Measurements from ENCODE around the gene FOSL2.

FOSL2 gene

GRCh38 chr2:28397043-28397381, 4.4 kb downstream of the FOSL2 start:
- no peak for FAIRE-seq

GRCh38 chr2:28398101-28398834, 5.6 kb downstream of the FOSL2 start:
- no peak for FAIRE-seq

- no peak for FAIRE-seq
Measured at GRCh38 chr2:28399289-28399688, 6.6 kb downstream of the FOSL2 start.

DNA sequence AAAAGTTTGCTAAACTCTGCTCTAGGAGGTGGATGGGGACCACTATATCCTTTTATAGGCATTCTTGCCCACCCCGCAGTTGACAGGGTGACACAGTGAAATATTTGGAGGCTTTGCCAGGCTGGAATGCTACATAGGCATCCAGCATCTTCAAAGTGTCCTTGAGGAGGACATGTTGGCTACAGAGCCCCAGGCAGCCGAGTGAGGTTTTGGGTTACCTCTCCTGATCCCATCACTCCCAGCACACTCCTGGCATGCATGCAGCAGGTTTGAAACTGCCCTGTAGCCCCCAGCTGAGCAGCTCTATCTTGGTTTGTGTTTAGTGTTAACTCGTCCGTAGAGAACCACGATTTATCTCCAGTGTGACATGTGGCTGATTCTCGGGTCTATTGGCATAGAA, 7.3 kb downstream of the FOSL2 start:
- FAIRE-seq: no peak

DNA sequence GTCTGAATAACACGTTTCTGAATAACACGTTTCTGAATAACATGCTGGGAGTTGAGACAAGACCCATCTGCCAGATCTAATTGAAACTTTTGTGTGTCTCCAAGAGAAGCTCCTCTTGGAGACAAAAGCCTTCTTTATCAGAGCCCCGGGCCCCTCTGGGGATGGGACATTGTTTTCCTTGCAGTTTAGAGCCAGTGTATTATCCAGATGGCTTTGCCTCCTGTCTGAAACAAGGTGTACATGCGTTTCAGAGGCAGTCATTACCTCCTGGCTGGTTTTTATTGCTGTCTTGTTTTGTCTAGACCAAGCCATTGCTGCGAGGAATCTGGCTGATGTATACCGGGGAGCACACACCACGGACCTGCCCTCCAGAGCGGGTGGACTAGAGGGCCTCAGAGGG, 7.8 kb downstream of the FOSL2 start:
- no peak for FAIRE-seq

DNA sequence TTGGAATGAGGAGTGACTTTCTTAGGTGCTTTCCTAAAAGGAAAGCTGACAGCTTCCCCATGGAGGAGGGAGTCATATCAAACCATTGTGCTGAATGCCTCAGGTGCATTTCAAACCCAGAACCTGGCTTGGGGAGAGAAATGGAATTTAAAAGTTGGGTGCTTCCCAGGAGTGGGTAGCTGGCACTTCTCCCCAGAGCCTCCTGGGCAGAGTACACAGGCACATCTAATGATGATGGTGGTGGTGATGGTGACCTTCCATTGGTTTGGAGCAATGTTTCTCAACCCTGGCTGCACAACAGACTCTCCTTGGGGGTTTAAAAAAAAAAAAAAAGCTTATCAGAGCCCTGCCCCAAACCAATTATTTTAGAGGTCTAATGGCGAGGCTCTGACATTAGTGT, 8.3 kb downstream of the FOSL2 start:
- FAIRE-seq: no peak

GRCh38 chr2:28401411-28401810, 8.8 kb downstream of the FOSL2 start:
- FAIRE-seq: no peak

- no peak for FAIRE-seq
Measured at GRCh38 chr2:28401948-28402550, 9.4 kb downstream of the FOSL2 start.

DNA sequence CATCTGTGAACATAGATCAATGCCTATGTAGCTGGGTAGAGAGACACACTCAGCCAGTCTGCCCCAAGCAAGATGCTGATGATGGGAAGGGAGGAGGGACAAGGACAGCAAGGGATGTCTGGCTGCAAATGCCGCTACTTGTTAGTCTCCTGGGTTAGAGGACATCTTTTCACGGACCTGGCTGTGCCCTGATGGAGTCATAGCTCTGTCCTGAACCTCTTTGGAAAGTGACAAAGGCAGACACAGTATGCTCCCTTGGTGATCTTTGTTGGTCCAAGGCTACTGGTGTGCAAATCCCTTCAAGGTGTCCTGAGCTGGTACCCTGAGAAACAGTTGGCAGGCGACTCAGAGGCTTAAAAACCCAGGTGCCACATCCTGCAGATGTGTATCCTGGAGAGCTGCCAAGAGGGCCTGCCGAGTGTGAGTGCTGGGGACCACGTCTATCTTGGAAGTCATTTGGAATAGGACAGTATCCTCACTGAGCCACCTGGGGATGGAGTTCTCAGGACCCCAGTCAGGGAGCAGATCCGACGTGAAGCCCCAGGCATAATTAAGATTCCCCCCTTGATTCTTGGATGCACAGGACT, 10.8 kb downstream of the FOSL2 start:
- no peak for FAIRE-seq

GRCh38 chr2:28404086-28404485, 11.4 kb downstream of the FOSL2 start:
- FAIRE-seq: no peak

GRCh38 chr2:28405537-28405936, 12.9 kb downstream of the FOSL2 start:
- FAIRE-seq: no peak

GRCh38 chr2:28406276-28407096, 13.8 kb downstream of the FOSL2 start:
- FAIRE-seq: no peak

DNA sequence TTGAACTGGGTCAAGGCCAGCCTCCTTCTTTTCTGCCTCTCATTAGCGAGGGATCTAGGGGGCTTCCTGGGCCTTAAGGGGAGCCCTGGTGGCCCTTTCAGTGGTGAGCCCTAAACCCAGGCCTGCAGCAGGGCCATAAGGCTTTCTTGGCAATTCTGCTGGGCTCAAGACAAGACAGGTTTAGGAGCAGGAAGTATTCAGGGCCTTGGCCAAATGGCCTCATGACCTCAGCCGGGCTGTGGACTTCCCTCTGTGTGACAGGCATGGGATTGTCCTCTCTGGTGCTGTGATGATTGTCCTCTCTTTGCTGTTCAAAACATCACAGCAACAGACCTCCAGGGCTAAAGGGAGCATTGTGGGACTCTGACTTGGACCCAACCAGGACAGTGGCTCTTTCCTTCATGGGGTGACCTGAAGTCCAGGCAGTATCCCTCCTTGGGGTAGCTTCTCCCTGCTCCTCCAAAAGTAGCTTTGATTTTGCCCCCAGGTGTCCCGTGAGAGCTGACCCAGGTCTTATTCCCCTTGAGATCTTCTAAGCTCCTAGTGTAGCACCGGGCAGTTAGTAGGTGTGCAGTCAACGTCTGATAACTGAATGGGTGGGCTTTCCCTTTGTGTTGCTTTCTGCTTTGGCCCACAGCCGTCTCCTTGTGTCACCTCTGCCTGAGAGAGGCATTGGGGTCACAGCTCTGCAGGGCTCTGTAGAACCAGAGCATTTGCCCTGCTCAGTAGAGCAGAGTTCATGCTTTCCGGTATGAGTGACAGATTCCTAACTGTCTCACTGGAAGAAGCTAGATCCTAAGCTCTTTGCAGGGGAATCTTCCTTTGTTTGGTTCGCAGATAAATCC, 14.7 kb downstream of the FOSL2 start:
- no peak for FAIRE-seq

DNA sequence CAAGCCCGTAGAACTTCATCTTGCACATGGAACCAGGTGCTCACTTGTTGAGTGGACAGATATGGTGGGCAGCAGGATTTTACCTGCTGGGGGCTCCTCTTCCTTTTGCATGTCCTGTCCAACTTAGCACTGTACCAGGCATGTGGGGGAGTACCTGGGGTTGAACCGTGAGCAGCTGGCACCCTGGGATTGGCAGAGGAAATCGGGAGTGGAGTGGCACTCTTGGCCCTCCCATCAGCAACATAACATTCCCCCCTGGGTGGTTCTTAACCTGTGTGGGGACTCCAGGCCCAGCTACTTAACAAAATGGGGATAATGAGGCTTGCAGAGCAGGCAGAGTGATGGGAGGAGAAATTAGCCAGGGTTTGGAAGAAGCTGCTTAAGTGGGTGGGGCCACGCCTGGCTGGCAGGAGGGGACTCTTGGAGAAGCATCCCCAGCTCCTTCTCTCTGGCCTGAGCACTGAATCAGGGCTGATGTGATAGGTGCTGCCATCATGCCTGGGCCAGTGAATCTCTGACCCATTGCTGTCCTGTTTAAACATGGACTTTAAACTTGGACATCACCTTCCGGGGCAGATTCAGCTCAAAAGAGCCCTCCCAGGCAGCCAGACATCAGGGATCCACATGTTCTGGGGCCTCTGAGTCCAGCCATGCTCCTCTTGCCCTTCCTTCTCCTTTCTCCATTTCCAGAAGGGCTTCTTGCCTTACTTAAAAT, 15.5 kb downstream of the FOSL2 start:
- FAIRE-seq: no peak

- no peak for FAIRE-seq
Measured at GRCh38 chr2:28408764-28409599, 16.3 kb downstream of the FOSL2 start.

DNA sequence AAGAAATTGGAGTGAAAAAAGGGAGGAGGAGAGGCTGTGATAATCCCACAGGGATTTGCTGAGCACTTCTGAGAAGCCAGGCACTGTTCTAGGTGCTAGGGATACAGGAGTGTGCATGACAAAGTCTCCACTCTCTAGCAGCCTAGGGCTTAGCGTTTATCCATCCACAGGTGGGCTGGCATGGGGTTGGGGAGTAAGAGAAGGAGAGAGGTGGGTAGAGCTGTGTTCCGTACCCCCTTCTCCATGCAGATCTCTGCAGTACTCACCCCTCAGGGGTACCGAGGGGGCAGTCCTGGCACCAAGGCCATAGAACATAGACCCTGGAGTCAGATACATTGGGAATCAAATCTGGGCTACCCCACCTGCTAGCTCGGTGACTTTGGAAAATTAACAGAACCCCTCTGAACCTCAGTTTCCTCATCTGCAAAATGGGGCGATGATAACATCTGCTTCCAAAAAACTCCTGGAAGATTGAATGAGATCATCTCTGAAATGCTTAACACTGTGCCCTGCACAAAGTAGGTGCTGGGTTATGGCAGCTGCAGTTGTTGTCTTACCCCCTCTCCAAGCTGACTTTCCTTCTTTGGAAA, 18.6 kb downstream of the FOSL2 start:
- FAIRE-seq: no peak

GRCh38 chr2:28411956-28412609, 19.4 kb downstream of the FOSL2 start:
- FAIRE-seq: no peak

DNA sequence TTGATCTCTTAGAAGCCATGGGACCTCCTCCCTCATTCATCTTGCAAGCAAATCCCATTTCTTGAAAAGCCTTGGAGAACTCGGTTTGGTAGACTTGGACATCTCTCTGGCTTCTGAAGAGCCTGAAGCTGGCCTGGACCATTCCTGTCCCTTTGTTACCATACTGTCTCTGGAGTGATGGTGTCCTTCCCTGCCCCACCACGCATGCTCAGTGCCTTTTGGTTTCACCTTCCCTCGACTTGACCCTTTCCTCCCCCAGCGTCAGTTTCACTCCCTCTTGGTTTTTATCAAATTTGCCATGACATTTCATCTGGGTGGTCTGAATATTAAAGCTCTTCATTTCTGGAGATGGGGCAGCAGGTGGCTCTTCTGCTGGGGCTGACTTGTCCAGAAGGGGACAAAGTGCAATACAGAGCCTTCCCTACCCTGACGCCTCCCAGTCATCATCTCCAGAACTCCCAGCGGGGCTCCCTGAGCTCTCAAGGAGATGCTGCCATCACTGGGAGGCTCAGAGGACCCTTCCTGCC, 20.0 kb downstream of the FOSL2 start:
- FAIRE-seq: no peak

GRCh38 chr2:28413152-28413898, 20.7 kb downstream of the FOSL2 start:
- no peak for FAIRE-seq
